OCI-LY1 (cell line): ENCODE data around the gene WNT7B.

Experiments
- EZH2 ChIP-seq: fragments of 200-600 bp; sonication (generic), shearing (Covaris generic); IDR thresholded peaks from 2 replicates; pipeline ENCODE4 v1.8.0; 2017; ENCODE audit warnings: borderline replicate concordance, mixed run types, mild to moderate bottlenecking, antibody characterized with exemption, low read length, moderate library complexity, mixed read lengths
- TF ChIP-seq, protein P1 (sequence below): fragments of 200-600 bp; sonication (generic), shearing (Covaris generic); IDR thresholded peaks from 2 replicates; pipeline ENCODE4 v1.5.1; 2017; ENCODE audit warnings: mild to moderate bottlenecking, antibody characterized with exemption, low read length, moderate library complexity, mixed read lengths

DNA sequence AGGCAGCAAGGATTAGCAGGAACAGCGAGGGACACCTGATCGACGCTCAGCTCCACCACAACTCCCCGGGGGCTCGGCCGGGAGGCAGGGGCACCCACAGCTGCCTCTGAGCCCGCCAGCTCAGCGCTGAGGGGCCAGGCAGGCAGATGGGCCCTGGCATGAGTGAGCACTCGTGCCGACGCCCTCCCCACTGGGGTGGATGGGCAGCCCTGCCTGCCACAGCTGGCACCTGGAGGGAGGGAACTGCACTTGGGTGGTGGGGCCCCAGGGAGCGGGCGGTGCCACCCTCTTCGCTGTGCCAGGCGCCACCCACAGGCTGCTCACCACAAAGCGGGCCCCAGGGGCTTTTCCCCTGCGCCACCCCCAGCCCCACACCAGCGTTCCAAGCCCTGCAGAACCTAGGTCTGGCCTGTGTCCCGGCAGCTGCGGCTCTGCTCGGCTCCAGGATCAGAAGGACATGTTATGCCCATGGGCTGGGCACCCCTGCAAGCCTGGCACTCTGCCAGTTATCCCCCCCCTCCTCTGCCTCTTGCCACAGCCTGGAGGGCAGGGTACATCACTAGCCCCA, 28.8 kb downstream of the WNT7B start:
- TF ChIP-seq, protein P1, sequence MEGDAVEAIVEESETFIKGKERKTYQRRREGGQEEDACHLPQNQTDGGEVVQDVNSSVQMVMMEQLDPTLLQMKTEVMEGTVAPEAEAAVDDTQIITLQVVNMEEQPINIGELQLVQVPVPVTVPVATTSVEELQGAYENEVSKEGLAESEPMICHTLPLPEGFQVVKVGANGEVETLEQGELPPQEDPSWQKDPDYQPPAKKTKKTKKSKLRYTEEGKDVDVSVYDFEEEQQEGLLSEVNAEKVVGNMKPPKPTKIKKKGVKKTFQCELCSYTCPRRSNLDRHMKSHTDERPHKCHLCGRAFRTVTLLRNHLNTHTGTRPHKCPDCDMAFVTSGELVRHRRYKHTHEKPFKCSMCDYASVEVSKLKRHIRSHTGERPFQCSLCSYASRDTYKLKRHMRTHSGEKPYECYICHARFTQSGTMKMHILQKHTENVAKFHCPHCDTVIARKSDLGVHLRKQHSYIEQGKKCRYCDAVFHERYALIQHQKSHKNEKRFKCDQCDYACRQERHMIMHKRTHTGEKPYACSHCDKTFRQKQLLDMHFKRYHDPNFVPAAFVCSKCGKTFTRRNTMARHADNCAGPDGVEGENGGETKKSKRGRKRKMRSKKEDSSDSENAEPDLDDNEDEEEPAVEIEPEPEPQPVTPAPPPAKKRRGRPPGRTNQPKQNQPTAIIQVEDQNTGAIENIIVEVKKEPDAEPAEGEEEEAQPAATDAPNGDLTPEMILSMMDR, result no peak
- no peak for TF ChIP-seq EZH2
